Natural killer cell (primary cell): ENCODE data around the gene WDR44. TPM values are rescaled to one million over a fixed set of nuclear protein-coding genes. Genes with fewer than 3 reads are reported as not detected.

Source experiments
- ATAC-seq, 3 donors: fragments of 150-1000 bp in 2 of 3; fragments of 200-7000 bp in 1 of 3; cut with Tn5 transposase; 1 replicate in 1 of 3; 2 replicates in 2 of 3; pipeline ENCODE4 v1.10.0; 2021; ENCODE audit warnings: mild to moderate bottlenecking in 2 of 3, moderate library complexity in 2 of 3
- DNase-seq, 2 donors: peaks; one replicate each; pipeline versions ENCODE4 v3.0.0 to v3.0.0-alpha.2; 2013 to 2021; ENCODE audit warnings: mixed read lengths in 1 of 2
- H3K27ac ChIP-seq: one replicate; pipeline ENCODE4 v1.5.1; 2013; ENCODE audit warnings: mild to moderate bottlenecking, low read length
- H3K27me3 ChIP-seq: one replicate; pipeline ENCODE4 v1.6.1; 2013; ENCODE audit warnings: low read length; ENCODE audit not compliant: control insufficient read depth, insufficient read depth
- H3K36me3 ChIP-seq: one replicate; pipeline ENCODE4 v1.6.1; 2013; ENCODE audit warnings: low read length; ENCODE audit not compliant: control insufficient read depth, insufficient read depth
- H3K4me1 ChIP-seq: one replicate; pipeline ENCODE4 v1.6.1; 2013; ENCODE audit warnings: low read length; ENCODE audit not compliant: control insufficient read depth, insufficient read depth
- H3K4me3 ChIP-seq: one replicate; pipeline ENCODE4 v1.5.1; 2013; ENCODE audit warnings: low read length
- H3K9me3 ChIP-seq: one replicate; pipeline ENCODE4 v1.6.1; 2013; ENCODE audit warnings: low read length; ENCODE audit not compliant: control insufficient read depth, insufficient read depth
- H3K27ac Mint-ChIP-seq, 2 donors: one replicate each; pipeline ENCODE4 v1.8.0; 2022; ENCODE audit warnings: mild to moderate bottlenecking in 2 of 2, mixed read lengths in 2 of 2, moderate library complexity in 1 of 2
- H3K27me3 Mint-ChIP-seq, 2 donors: one replicate each; pipeline ENCODE4 v1.8.0; 2022; ENCODE audit warnings: low read depth in 2 of 2, mixed read lengths in 2 of 2
- H3K36me3 Mint-ChIP-seq: one replicate; pipeline ENCODE4 v1.8.0; 2022; ENCODE audit warnings: mixed read lengths
- H3K4me1 Mint-ChIP-seq, 2 donors: one replicate each; pipeline ENCODE4 v1.8.0; 2022; ENCODE audit warnings: mixed read lengths in 2 of 2
- H3K4me3 Mint-ChIP-seq: one replicate; pipeline ENCODE4 v1.8.0; 2022; ENCODE audit warnings: mild to moderate bottlenecking, moderate library complexity, mixed read lengths
- H3K9me3 Mint-ChIP-seq, 2 donors: one replicate each; pipeline ENCODE4 v1.8.0; 2022; ENCODE audit warnings: mixed read lengths in 2 of 2
- CTCF ChIP-seq: fragments of 200-600 bp; IDR thresholded peaks from one replicate; pipeline ENCODE4 v1.8.0; 2022; ENCODE audit warnings: antibody characterized with exemption
- WGBS: methylation state at CpG from one replicate; pipeline ENCODE4 v1.1.7; 2013; ENCODE audit warnings: missing lambda C conversion rate; ENCODE audit not compliant: insufficient coverage; 5-methylcytosine and 5-hydroxymethylcytosine counted together
- intact Hi-C: fragments of 100-400 bp; cut with micrococcal nuclease; formaldehyde crosslinking; loops from one replicate; pipeline ENCODE4 v1.14.2; 2022
- total RNA-seq, 4 donors: library from RNA; stranded (reverse); fragments of 120-200 nt in 1 of 4; gene quantifications; one replicate each; pipeline versions ENCODE4 v1.2.3 to v1.2.4, GENCODE V29; 2013 to 2022

Gene WDR44
- total RNA-seq, 3 donors from 2014 or later (not counting 1 experiment from before 2014, with no cell fraction given) = 14.6 to 17.5 (median 16.0) TPM

- peak overlapping the region; percentile 42 for H3K27ac ChIP-seq
- H3K4me3 Mint-ChIP-seq = peak overlapping the region; percentile 52
- no peak overlapping the region for H3K4me3 ChIP-seq
Measured at GRCh38 chrX:118350706-118351105, 4.8 kb downstream of the WDR44 start.

GRCh38 chrX:118352566-118352965 is 6.7 kb downstream of the WDR44 start:
- Mint-ChIP-seq H3K27me3 (no peaks in the 10 kb centered on the region), H3K36me3 (no peaks in the 10 kb centered on the region), H3K4me1 (peaks cover 36 to 52% of the 10 kb centered on the region in 2 donors), H3K27ac (peak overlapping the region; percentile 36 to 50), H3K9me3 (no peaks in the 10 kb centered on the region), H3K4me3 (no peak overlapping the region)
- DNase-seq = peak in 1 of 2 donors; percentile 16
- no peak for ATAC-seq
- H3K36me3 ChIP-seq = no peaks in the 10 kb centered on the region
- no peaks in the 10 kb centered on the region for H3K27me3 ChIP-seq
- intact Hi-C loops = no loop called here
- H3K27ac ChIP-seq = no peak overlapping the region
- TF ChIP-seq CTCF = no peak
- H3K4me1 ChIP-seq = peaks cover 8% of the 10 kb centered on the region
- H3K4me3 ChIP-seq = no peak overlapping the region
- no peaks in the 10 kb centered on the region for H3K9me3 ChIP-seq

More at GRCh38 chrX:118350706-118351105, 4.8 kb downstream of the WDR44 start:
- H3K27me3 ChIP-seq = no peaks in the 10 kb centered on the region
- DNase-seq (peak in 1 of 2 donors; percentile 5), ATAC-seq (no peak)
- Mint-ChIP-seq H3K9me3 (no peaks in the 10 kb centered on the region), H3K27ac (peak overlapping the region; percentile 76 to 80), H3K36me3 (no peaks in the 10 kb centered on the region), H3K4me1 (peaks cover 45 to 59% of the 10 kb centered on the region in 2 donors), H3K27me3 (no peaks in the 10 kb centered on the region)
- intact Hi-C loops = no loop called here
- peaks cover 8% of the 10 kb centered on the region for H3K4me1 ChIP-seq
- no peaks in the 10 kb centered on the region for H3K9me3 ChIP-seq
- no peaks in the 10 kb centered on the region for H3K36me3 ChIP-seq
- no CpG with 5 or more reads among the region's 1 CpG for WGBS
- TF ChIP-seq CTCF = no peak

GRCh38 chrX:118353081-118353850 is 7.4 kb downstream of the WDR44 start:
- no peaks in the 10 kb centered on the region for H3K36me3 ChIP-seq
- no peak overlapping the region for H3K27ac ChIP-seq
- no peak overlapping the region for H3K4me3 ChIP-seq
- no peaks in the 10 kb centered on the region for H3K27me3 ChIP-seq
- no peak overlapping the region for H3K4me3 Mint-ChIP-seq
- intact Hi-C loops = no loop called here
- H3K27me3 Mint-ChIP-seq = no peaks in the 10 kb centered on the region
- ATAC-seq (no peak), DNase-seq (peak in 1 of 2 donors; percentile 47)
- H3K9me3 Mint-ChIP-seq = no peaks in the 10 kb centered on the region
- peak overlapping the region; percentile 36 to 50 for H3K27ac Mint-ChIP-seq
- WGBS = 60% methylated on average over 3 of the region's 4 CpGs
- peaks cover 8% of the 10 kb centered on the region for H3K4me1 ChIP-seq
- H3K36me3 Mint-ChIP-seq = no peaks in the 10 kb centered on the region
- no peaks in the 10 kb centered on the region for H3K9me3 ChIP-seq
- TF ChIP-seq CTCF = no peak
- peaks cover 29 to 45% of the 10 kb centered on the region in 2 donors for H3K4me1 Mint-ChIP-seq
